Mesothelial cell of epicardium (in vitro differentiated cells): ENCODE data around the gene KLHL14. TPM values are rescaled to one million over a fixed set of nuclear protein-coding genes. Genes with fewer than 3 reads are reported as not detected.

Experiments used
- DNase-seq, 2 experiments: peaks; one replicate each; pipeline ENCODE4 v3.0.0; 2021; ENCODE audit warnings: low spot score in 2 of 2; ENCODE audit not compliant: unreplicated experiment in 2 of 2
- H3K27ac Mint-ChIP-seq: 2 replicates; pipeline ENCODE4 v1.8.0; 2021; ENCODE audit warnings: mixed read lengths
- H3K27me3 Mint-ChIP-seq: 2 replicates; pipeline ENCODE4 v1.8.0; 2021; ENCODE audit warnings: low read depth, mixed read lengths
- H3K36me3 Mint-ChIP-seq: 2 replicates; pipeline ENCODE4 v1.8.0; 2021; ENCODE audit warnings: mixed read lengths
- H3K4me1 Mint-ChIP-seq: 2 replicates; pipeline ENCODE4 v1.8.0; 2021; ENCODE audit warnings: mixed read lengths
- H3K4me3 Mint-ChIP-seq: 2 replicates; pipeline ENCODE4 v1.8.0; 2021; ENCODE audit warnings: mild to moderate bottlenecking, moderate library complexity, mixed read lengths
- H3K9me3 Mint-ChIP-seq: 2 replicates; pipeline ENCODE4 v1.8.0; 2021; ENCODE audit warnings: mixed read lengths
- CTCF ChIP-seq: fragments of 200-600 bp; sonication (generic); IDR thresholded peaks from one replicate; pipeline ENCODE4 v1.5.0; 2021; ENCODE audit warnings: antibody characterized with exemption; ENCODE audit not compliant: unreplicated experiment
- total RNA-seq: library from RNA; stranded (reverse); gene quantifications from 3 replicates; pipeline ENCODE4 v1.2.1, GENCODE V29; 2021

Gene KLHL14
- total RNA-seq, 1 donor from 2014 or later = 0.04 TPM

- Mint-ChIP-seq H3K4me3 (no peak overlapping the region), H3K27me3 (peaks cover 45% of the 10 kb centered on the region), H3K9me3 (no peaks in the 10 kb centered on the region), H3K27ac (no peak overlapping the region), H3K36me3 (no peaks in the 10 kb centered on the region), H3K4me1 (no peaks in the 10 kb centered on the region)
- no peak for TF ChIP-seq CTCF
- no peak for DNase-seq
These were observed 32.5 kb upstream of the KLHL14 start for GRCh38 chr18:32805354-32805753.

- H3K9me3 Mint-ChIP-seq = no peaks in the 10 kb centered on the region
- DNase-seq = no peak
- H3K4me3 Mint-ChIP-seq = no peak overlapping the region
- H3K4me1 Mint-ChIP-seq = no peaks in the 10 kb centered on the region
- TF ChIP-seq CTCF = no peak
- H3K36me3 Mint-ChIP-seq = no peaks in the 10 kb centered on the region
- H3K27me3 Mint-ChIP-seq = peaks cover 38% of the 10 kb centered on the region
- H3K27ac Mint-ChIP-seq = no peak overlapping the region
These were observed 31.5 kb upstream of the KLHL14 start for GRCh38 chr18:32804134-32804888.

- H3K4me1 Mint-ChIP-seq = no peaks in the 10 kb centered on the region
- H3K36me3 Mint-ChIP-seq = no peaks in the 10 kb centered on the region
- H3K9me3 Mint-ChIP-seq = peaks cover 5% of the 10 kb centered on the region
- no peak for TF ChIP-seq CTCF
- H3K4me3 Mint-ChIP-seq = no peak overlapping the region
- no peak overlapping the region for H3K27ac Mint-ChIP-seq
- no peak for DNase-seq
- peaks cover 31% of the 10 kb centered on the region for H3K27me3 Mint-ChIP-seq
These were observed 30.7 kb upstream of the KLHL14 start for GRCh38 chr18:32803568-32803967.

- DNase-seq = no peak
- peaks cover 31% of the 10 kb centered on the region for H3K27me3 Mint-ChIP-seq
- no peak for TF ChIP-seq CTCF
- no peaks in the 10 kb centered on the region for H3K4me1 Mint-ChIP-seq
- no peaks in the 10 kb centered on the region for H3K36me3 Mint-ChIP-seq
- no peak overlapping the region for H3K4me3 Mint-ChIP-seq
- H3K27ac Mint-ChIP-seq = no peak overlapping the region
- peaks cover 10% of the 10 kb centered on the region for H3K9me3 Mint-ChIP-seq
These were observed 30.0 kb upstream of the KLHL14 start for GRCh38 chr18:32802591-32803451.

GRCh38 chr18:32801228-32801627 lies 28.4 kb upstream of the KLHL14 start:
- no peak overlapping the region for H3K27ac Mint-ChIP-seq
- no peak overlapping the region for H3K4me3 Mint-ChIP-seq

More at GRCh38 chr18:32801228-32801627, 28.4 kb upstream of the KLHL14 start:
- H3K9me3 Mint-ChIP-seq = peaks cover 24% of the 10 kb centered on the region
- no peak for TF ChIP-seq CTCF
- H3K4me1 Mint-ChIP-seq = no peaks in the 10 kb centered on the region
- H3K36me3 Mint-ChIP-seq = no peaks in the 10 kb centered on the region
- peaks cover 28% of the 10 kb centered on the region for H3K27me3 Mint-ChIP-seq
- no peak for DNase-seq
